Astrocyte (in vitro differentiated cells and primary cell): ENCODE measurements around the gene FGF1.

ENCODE experiments used
- EZH2 ChIP-seq: IDR thresholded peaks from 2 replicates; pipeline ENCODE4 v1.6.1; 2012; ENCODE audit warnings: mild to moderate bottlenecking, low read length, inconsistent platforms; ENCODE audit not compliant: insufficient read depth
- TF ChIP-seq, protein P1 (sequence below): IDR thresholded peaks from 2 replicates; pipeline ENCODE4 v1.5.1; 2011; ENCODE audit warnings: low read depth, mild to moderate bottlenecking, inconsistent platforms, low read length, moderate library complexity; ENCODE audit not compliant: insufficient read depth

DNA sequence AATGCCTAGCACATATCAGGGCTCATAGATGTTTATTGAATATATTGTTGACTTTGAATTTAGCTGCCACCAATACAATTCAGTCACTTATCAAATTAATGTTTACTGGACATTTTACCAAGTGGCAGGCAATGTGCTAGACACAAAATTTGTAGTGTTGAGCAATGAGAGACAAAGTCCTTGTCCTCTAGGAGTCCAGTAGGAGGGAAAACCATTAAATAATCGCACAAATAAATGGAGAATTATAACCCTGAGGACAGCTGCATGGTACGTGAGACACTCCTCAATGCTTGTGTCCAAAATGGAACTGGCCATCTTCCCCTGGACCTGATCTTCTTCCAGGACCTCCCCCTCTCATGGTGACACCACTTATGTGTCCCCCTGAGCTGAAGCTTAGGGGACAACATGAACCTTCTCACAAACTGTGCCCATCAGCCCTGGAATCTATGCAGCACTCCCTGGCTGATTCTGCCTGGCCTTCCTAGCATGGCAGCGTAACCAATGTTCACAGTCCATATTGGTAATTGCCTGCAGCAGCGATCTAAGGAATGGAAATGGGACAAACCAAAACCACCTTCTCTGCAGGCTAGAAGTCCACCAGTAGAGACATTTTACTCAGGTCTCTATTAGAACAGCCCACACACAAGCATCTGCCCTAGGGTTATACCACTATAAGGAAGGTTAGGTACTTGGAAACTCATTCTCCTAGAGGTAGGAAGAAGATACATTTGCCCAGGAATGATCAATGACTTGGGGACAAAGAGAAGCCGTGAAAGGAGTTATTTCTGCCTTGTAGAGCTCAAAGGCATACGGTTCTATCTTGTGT is 75.5 kb downstream of the FGF1 start:
- TF ChIP-seq, protein P1, sequence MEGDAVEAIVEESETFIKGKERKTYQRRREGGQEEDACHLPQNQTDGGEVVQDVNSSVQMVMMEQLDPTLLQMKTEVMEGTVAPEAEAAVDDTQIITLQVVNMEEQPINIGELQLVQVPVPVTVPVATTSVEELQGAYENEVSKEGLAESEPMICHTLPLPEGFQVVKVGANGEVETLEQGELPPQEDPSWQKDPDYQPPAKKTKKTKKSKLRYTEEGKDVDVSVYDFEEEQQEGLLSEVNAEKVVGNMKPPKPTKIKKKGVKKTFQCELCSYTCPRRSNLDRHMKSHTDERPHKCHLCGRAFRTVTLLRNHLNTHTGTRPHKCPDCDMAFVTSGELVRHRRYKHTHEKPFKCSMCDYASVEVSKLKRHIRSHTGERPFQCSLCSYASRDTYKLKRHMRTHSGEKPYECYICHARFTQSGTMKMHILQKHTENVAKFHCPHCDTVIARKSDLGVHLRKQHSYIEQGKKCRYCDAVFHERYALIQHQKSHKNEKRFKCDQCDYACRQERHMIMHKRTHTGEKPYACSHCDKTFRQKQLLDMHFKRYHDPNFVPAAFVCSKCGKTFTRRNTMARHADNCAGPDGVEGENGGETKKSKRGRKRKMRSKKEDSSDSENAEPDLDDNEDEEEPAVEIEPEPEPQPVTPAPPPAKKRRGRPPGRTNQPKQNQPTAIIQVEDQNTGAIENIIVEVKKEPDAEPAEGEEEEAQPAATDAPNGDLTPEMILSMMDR, result no peak
- TF ChIP-seq EZH2, result no peak
